Ectodermal cell (in vitro differentiated cells): ENCODE results near the gene OR2F1.

ENCODE experiments used
- H3K27ac ChIP-seq: 2 replicates; pipeline ENCODE4 v1.7.0; 2013; ENCODE audit warnings: mild to moderate bottlenecking, low read depth, low read length; ENCODE audit not compliant: insufficient read depth, poor library complexity, severe bottlenecking
- H3K27me3 ChIP-seq: 2 replicates; pipeline ENCODE4 v1.7.0; 2013; ENCODE audit warnings: mild to moderate bottlenecking, low read length; ENCODE audit not compliant: insufficient read depth, control insufficient read depth, poor library complexity, severe bottlenecking
- H3K36me3 ChIP-seq: one replicate; pipeline ENCODE4 v1.7.0; 2013; ENCODE audit warnings: low read length; ENCODE audit not compliant: control insufficient read depth, insufficient read depth
- H3K4me1 ChIP-seq: one replicate; pipeline ENCODE4 v1.7.0; 2013; ENCODE audit warnings: low read length; ENCODE audit not compliant: control insufficient read depth, insufficient read depth
- H3K4me3 ChIP-seq: 2 replicates; pipeline ENCODE4 v1.7.0; 2013; ENCODE audit warnings: low read depth, low read length, control low read depth; ENCODE audit not compliant: insufficient read depth
- H3K9me3 ChIP-seq: 2 replicates; pipeline ENCODE4 v1.7.0; 2013; ENCODE audit warnings: mild to moderate bottlenecking, low read length, moderate library complexity; ENCODE audit not compliant: control insufficient read depth
- WGBS, 2 experiments: methylation state at CpG; one replicate each; pipeline ENCODE4 v1.1.7; 2013; ENCODE audit warnings: missing lambda C conversion rate in 2 of 2; 5-methylcytosine and 5-hydroxymethylcytosine counted together

Gene OR2F1

DNA sequence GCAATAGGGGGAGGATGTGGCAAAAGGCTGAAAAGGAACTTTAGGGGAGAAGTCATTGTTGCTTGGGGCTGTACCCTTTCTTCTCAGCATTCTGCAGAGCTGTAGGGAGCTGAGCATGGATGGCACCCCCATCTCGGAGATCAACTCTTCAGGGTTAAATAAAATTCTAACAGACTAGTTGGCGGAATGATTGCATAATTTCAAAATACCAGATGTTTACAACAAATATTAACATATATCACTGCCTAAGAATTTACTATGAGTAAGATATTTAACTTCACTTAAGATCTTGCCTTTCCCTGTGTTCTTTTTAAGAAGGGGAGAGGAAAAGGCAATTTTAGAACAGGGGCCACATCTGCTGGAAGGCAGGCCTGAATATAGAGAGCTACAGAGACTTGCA, 509 bp upstream of the OR2F1 start:
- WGBS, 2 experiments = 67 to 90% methylated on average over 1 to 2 of the region's 2 CpGs

DNA sequence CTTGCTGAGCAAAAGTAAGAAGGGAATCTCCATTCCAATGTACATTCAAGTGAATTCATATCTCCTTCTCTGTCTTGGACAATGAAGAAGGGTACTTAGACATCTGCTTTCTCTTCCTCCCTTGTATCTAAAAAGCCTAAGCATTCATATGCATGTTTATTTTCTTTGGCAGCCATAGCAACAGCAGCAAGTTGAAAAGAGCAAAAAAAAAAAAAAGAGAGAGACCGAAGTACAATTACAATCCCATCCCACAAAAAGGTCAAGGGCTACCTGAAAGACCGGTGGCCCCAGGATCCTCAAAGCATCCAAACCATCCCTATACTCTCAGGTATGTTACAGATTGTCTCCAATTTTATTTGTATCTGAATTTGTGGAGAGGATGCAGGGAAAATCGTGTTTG, 4.1 kb downstream of the OR2F1 start:
- Histone ChIP-seq H3K27me3 (no peaks in the 10 kb centered on the region), H3K36me3 (no peaks in the 10 kb centered on the region), H3K4me1 (no peaks in the 10 kb centered on the region), H3K9me3 (no peaks in the 10 kb centered on the region), H3K4me3 (no peak overlapping the region), H3K27ac (no peak overlapping the region)
- 60% methylated on average over 2 of the region's 3 CpGs; no CpG with 5 or more reads in 1 of the 2 experiments for WGBS, 2 experiments

More for the DNA sequence above, 509 bp upstream of the OR2F1 start:
- H3K4me1 ChIP-seq = no peaks in the 10 kb centered on the region
- no peaks in the 10 kb centered on the region for H3K9me3 ChIP-seq
- H3K27ac ChIP-seq = no peak overlapping the region
- H3K4me3 ChIP-seq = no peak overlapping the region
- H3K27me3 ChIP-seq = no peaks in the 10 kb centered on the region
- no peaks in the 10 kb centered on the region for H3K36me3 ChIP-seq

DNA sequence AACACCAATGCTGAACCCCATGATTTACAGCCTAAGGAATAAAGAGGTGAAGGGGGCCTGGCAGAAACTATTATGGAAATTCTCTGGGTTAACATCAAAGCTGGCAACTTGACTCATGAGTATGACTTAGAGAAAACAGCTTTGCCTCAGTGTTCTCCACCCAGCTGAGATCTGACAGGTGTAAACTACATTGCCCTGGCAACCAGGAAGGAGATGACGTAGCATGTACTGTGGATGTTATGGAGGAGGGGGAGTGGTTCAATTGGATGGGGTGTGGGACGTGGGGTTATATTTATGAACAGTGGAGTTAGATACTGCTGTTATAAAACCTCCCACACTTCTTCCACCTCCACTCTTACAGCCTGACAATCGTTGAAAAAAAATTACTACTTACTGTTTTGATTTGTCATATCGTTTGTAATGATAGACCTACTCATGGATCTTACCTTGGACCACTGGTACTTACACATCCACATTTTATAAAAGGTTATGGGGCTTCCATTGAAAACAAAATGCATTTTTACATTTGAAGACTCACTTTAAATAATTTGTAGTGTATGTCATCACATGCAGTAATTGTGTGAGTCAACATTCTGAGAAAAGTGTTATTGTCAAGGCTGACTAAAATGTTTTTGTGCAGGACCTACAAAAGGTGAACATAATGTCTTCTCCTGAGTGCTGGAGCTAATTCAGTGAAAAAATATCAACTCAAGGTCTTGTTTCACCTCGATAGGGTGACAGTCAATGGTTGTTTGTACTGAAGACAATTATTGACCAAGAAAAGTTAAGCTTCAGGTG, 6.4 kb downstream of the OR2F1 start:
- H3K4me3 ChIP-seq = no peak overlapping the region
- H3K27ac ChIP-seq = no peak overlapping the region
- H3K27me3 ChIP-seq = no peaks in the 10 kb centered on the region
- no peaks in the 10 kb centered on the region for H3K4me1 ChIP-seq
- H3K36me3 ChIP-seq = no peaks in the 10 kb centered on the region
- no peaks in the 10 kb centered on the region for H3K9me3 ChIP-seq
- WGBS, 2 experiments = 89 to 93% methylated on average over 2 to 4 of the region's 5 CpGs

DNA sequence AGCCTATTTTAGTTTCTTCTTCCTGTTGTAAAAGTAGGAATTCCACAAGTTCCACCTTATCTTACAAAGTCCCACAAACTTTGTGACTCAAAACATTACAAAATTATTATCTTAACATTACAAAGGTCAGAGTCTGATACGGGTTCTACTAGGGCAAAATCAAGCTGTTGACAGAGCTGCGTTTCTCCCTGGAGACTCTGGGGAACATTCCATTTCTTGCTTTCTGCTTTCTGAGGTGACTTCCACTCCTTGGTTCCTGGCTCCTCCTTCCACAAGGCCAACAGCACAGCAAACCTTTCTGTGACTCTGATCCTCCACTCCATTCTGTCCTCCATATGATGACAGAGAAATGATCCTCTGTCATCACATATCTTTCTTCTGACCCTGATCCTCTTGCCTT, 10.6 kb downstream of the OR2F1 start:
- no peak overlapping the region for H3K4me3 ChIP-seq
- H3K9me3 ChIP-seq = no peaks in the 10 kb centered on the region
- no peak overlapping the region for H3K27ac ChIP-seq
- no peaks in the 10 kb centered on the region for H3K27me3 ChIP-seq
- no peaks in the 10 kb centered on the region for H3K4me1 ChIP-seq
- no peaks in the 10 kb centered on the region for H3K36me3 ChIP-seq
- 93 to 96% methylated on average over 2 of the region's 2 CpGs for WGBS, 2 experiments

DNA sequence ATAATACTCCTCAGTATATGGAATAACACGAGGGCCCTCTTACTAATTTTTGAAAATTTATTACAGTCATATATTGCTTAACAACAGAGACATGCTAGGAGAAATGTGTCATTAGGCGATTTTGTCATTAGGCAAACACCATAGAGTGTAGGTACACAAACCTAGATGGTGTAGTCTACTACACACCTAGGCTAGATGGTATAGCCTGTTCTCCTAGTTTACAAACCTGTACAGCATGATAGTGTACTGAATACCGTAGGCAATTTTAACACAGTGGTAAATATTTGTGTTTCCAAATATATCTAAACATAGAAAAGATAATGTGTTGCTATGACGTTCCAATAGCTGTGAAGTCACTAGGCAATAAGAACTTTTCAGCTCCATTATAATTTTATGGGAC, 12.8 kb downstream of the OR2F1 start:
- Histone ChIP-seq H3K4me3 (no peak overlapping the region), H3K27ac (no peak overlapping the region)
- WGBS, 2 experiments = 87 to 100% methylated on average over 1 to 3 of the region's 4 CpGs

DNA sequence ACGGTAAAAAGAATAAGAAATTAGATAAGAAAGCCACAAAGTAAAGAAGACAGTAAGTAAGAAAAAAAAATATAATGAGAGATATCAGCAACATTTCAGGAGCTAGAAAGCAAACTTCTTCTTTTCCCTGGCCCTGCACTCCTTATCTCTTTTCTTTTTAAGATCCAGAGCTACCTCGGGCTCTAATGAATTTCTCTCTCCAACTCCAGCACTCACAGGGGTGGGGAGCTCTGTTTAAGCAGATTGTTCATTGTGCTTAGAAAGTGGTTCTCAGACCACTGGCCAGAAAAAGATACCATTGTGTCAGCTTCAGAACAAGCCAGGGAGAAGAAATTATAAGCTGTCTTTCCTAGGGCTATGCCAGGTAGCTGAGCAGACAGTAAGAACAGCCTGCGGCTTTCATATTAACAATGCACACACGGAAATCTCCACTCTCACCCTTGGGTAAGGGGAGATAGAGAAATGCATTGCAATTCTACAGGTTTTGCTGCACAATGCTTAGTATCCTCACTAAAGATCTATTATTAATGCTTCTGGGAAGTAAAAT, 19.3 kb downstream of the OR2F1 start:
- 80 to 85% methylated on average over 1 to 4 of the region's 4 CpGs for WGBS, 2 experiments
- Histone ChIP-seq H3K9me3 (no peaks in the 10 kb centered on the region), H3K36me3 (no peaks in the 10 kb centered on the region), H3K27me3 (no peaks in the 10 kb centered on the region), H3K4me1 (no peaks in the 10 kb centered on the region), H3K27ac (no peak overlapping the region), H3K4me3 (no peak overlapping the region)

More for the DNA sequence above, 12.8 kb downstream of the OR2F1 start:
- Histone ChIP-seq H3K9me3 (no peaks in the 10 kb centered on the region), H3K4me1 (no peaks in the 10 kb centered on the region), H3K27me3 (no peaks in the 10 kb centered on the region), H3K36me3 (no peaks in the 10 kb centered on the region)

GRCh38 chr7:143974459-143974858, 19.8 kb downstream of the OR2F1 start:
- WGBS, 2 experiments = 86 to 95% methylated on average over 3 to 4 of the region's 4 CpGs
- no peaks in the 10 kb centered on the region for H3K9me3 ChIP-seq
- no peak overlapping the region for H3K27ac ChIP-seq
- H3K36me3 ChIP-seq = no peaks in the 10 kb centered on the region
- no peaks in the 10 kb centered on the region for H3K27me3 ChIP-seq
- H3K4me1 ChIP-seq = no peaks in the 10 kb centered on the region
- H3K4me3 ChIP-seq = no peak overlapping the region

DNA sequence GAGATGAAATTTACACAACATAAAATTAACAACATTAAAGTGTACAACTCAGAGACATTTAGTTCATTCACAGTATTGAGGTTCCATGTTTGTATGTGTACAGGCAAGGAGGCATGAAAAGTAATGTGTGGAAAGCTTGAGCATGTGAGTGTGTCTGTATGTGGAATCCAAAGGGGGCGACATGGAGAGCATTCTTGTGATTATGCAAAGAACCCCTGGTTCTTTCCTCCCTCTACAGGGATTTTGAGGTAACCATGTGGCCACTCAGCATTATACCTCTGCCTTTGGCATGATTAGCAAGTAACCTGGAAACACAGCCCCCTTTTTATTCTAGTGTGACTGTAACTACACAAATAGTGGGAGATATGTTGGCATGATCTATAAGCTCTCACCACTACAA, 21.0 kb downstream of the OR2F1 start:
- Histone ChIP-seq H3K4me1 (no peaks in the 10 kb centered on the region), H3K36me3 (no peaks in the 10 kb centered on the region)
- 75 to 77% methylated on average over 1 of the region's 1 CpG for WGBS, 2 experiments

GRCh38 chr7:143978585-143978984, 23.9 kb downstream of the OR2F1 start:
- no peaks in the 10 kb centered on the region for H3K27me3 ChIP-seq
- WGBS, 2 experiments = 87 to 100% methylated on average over 2 of the region's 2 CpGs
- no peaks in the 10 kb centered on the region for H3K4me1 ChIP-seq
- no peaks in the 10 kb centered on the region for H3K36me3 ChIP-seq
- no peaks in the 10 kb centered on the region for H3K9me3 ChIP-seq
- H3K4me3 ChIP-seq = no peak overlapping the region
- H3K27ac ChIP-seq = no peak overlapping the region

More for the DNA sequence above, 21.0 kb downstream of the OR2F1 start:
- no peaks in the 10 kb centered on the region for H3K9me3 ChIP-seq
- no peak overlapping the region for H3K27ac ChIP-seq
- H3K4me3 ChIP-seq = no peak overlapping the region
- no peaks in the 10 kb centered on the region for H3K27me3 ChIP-seq

GRCh38 chr7:143979359-143979758, 24.7 kb downstream of the OR2F1 start:
- WGBS, 2 experiments = 95 to 100% methylated on average over 1 of the region's 1 CpG
- Histone ChIP-seq H3K4me3 (no peak overlapping the region), H3K36me3 (no peaks in the 10 kb centered on the region), H3K27ac (no peak overlapping the region), H3K4me1 (no peaks in the 10 kb centered on the region), H3K9me3 (no peaks in the 10 kb centered on the region), H3K27me3 (no peaks in the 10 kb centered on the region)
